Stomach (tissue), 4 donors: Measurements from ENCODE around the gene PKNOX2.

ENCODE experiments used
- POLR2A ChIP-seq, 4 donors: fragments of 450-650 bp; IDR thresholded peaks; one replicate each; pipeline ENCODE4 v1.6.1; 2016; ENCODE audit warnings: antibody characterized with exemption in 4 of 4, control low read depth in 2 of 4, mild to moderate bottlenecking in 1 of 4, moderate library complexity in 1 of 4
- TF ChIP-seq, protein P1 (sequence below), 7 experiments: fragments of 450-650 bp in 4 of 7; fragments of 200-600 bp in 3 of 7; sonication (generic) in 3 of 7; IDR thresholded peaks; one replicate each; pipeline ENCODE4 v1.5.1; 2016 to 2019; ENCODE audit warnings: antibody characterized with exemption in 7 of 7, control low read depth in 2 of 7, mild to moderate bottlenecking in 1 of 7

GRCh38 chr11:125228445-125228844 lies 63.9 kb downstream of the PKNOX2 start:
- TF ChIP-seq, protein P1, sequence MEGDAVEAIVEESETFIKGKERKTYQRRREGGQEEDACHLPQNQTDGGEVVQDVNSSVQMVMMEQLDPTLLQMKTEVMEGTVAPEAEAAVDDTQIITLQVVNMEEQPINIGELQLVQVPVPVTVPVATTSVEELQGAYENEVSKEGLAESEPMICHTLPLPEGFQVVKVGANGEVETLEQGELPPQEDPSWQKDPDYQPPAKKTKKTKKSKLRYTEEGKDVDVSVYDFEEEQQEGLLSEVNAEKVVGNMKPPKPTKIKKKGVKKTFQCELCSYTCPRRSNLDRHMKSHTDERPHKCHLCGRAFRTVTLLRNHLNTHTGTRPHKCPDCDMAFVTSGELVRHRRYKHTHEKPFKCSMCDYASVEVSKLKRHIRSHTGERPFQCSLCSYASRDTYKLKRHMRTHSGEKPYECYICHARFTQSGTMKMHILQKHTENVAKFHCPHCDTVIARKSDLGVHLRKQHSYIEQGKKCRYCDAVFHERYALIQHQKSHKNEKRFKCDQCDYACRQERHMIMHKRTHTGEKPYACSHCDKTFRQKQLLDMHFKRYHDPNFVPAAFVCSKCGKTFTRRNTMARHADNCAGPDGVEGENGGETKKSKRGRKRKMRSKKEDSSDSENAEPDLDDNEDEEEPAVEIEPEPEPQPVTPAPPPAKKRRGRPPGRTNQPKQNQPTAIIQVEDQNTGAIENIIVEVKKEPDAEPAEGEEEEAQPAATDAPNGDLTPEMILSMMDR (IDR thresholded peaks at IDR 0.05) = no peak
- TF ChIP-seq POLR2A (IDR thresholded peaks at IDR 0.05) = no peak
